HepG2 (cell line): ENCODE measurements around the gene NCOA7. TPM values are rescaled to one million over a fixed set of nuclear protein-coding genes. Genes with fewer than 3 reads are reported as not detected.

Experiments used
- ATAC-seq: fragments of 200-7000 bp; cut with Tn5 transposase; 3 replicates; pipeline ENCODE4 v1.9.1; 2020; ENCODE audit warnings: mild to moderate bottlenecking, moderate library complexity
- BruUV-seq: library from RNA; stranded (reverse); fragments of 400-500 nt; replicated peaks from 2 replicates; lab custom pipeline; 2021; lab: Mats Ljungman, UMichigan
- CTCF ChIA-PET: fragments of 300-600 bp; formaldehyde crosslinking; extraction: SDS; loops from one replicate; lab custom pipeline; 2021; ENCODE audit warnings: low total read pairs, inconsistent platforms, low intra/inter-chr PET ratio; lab: Yijun Ruan, JAX
- POLR2A ChIA-PET: fragments of 350-600 bp; sonication (Branson Sonifier 250); formaldehyde crosslinking; loops from one replicate; lab custom pipeline; 2020; ENCODE audit warnings: antibody characterized with exemption, inconsistent platforms; lab: Yijun Ruan, JAX
- DNase-seq: peaks from one replicate; pipeline ENCODE4 v3.0.0-alpha.2; 2015; ENCODE audit warnings: low spot score
- FAIRE-seq: peaks from 3 replicates; lab custom pipeline; 2011; peaks lifted over from hg19 to GRCh38; lab: Jason Lieb, UNC
- H2AFZ ChIP-seq: one replicate; pipeline ENCODE4 v1.6.1; 2011; ENCODE audit warnings: low read length, inconsistent platforms
- H3K27ac ChIP-seq: fragments of 300-600 bp; 3 replicates; pipeline ENCODE4 v1.8.0; 2011; ENCODE audit warnings: mixed run types, mild to moderate bottlenecking, mixed read lengths, low read length, inconsistent platforms; ENCODE audit not compliant: insufficient read depth; ENCODE audit errors: extremely low read length
- H3K27me3 ChIP-seq, 2 experiments: fragments of 200-600 bp in 1 of 2; 2 replicates in 1 of 2; 3 replicates in 1 of 2; pipeline versions ENCODE4 v1.6.0 to v1.8.0; 2011; ENCODE audit warnings: low read length in 2 of 2, mild to moderate bottlenecking in 2 of 2, moderate library complexity in 2 of 2, inconsistent platforms in 1 of 2; ENCODE audit not compliant: insufficient read depth in 2 of 2, control insufficient read depth in 1 of 2
- H3K36me3 ChIP-seq, 2 experiments: fragments of 200-600 bp in 1 of 2; replicated peaks in 1 of 2; 2 replicates in 1 of 2; 3 replicates in 1 of 2; pipeline versions ENCODE4 v1.5.1 to v1.8.0; 2011; ENCODE audit warnings: low read length in 2 of 2, inconsistent platforms in 1 of 2; ENCODE audit not compliant: insufficient read depth in 2 of 2, control insufficient read depth in 1 of 2
- H3K4me1 ChIP-seq: 2 replicates; pipeline ENCODE4 v1.5.1; 2012; ENCODE audit warnings: low read length, inconsistent platforms; ENCODE audit not compliant: insufficient read depth
- H3K4me2 ChIP-seq: 2 replicates; pipeline ENCODE4 v1.6.0; 2011; ENCODE audit warnings: low read depth, low read length, inconsistent platforms
- H3K4me3 ChIP-seq, 3 experiments: fragments of 200-600 bp in 1 of 3; sonication (generic), shearing (Covaris generic) in 1 of 3; replicated peaks in 1 of 3; 2 replicates each; pipeline ENCODE4 v1.5.1; 2011 to 2016; ENCODE audit warnings: low read length in 3 of 3, inconsistent platforms in 2 of 3, low read depth in 2 of 3, mild to moderate bottlenecking in 2 of 3, control low read depth in 1 of 3, mixed read lengths in 1 of 3; ENCODE audit not compliant: insufficient read depth in 1 of 3
- H3K79me2 ChIP-seq: one replicate; pipeline ENCODE4 v1.6.1; 2011; ENCODE audit warnings: low read length, inconsistent platforms; ENCODE audit not compliant: insufficient read depth
- H3K9ac ChIP-seq: 2 replicates; pipeline ENCODE4 v1.6.0; 2011; ENCODE audit warnings: mild to moderate bottlenecking, low read depth, low read length, inconsistent platforms; ENCODE audit not compliant: insufficient read depth
- H3K9me3 ChIP-seq: 2 replicates; pipeline ENCODE4 v1.5.1; 2012; ENCODE audit warnings: mild to moderate bottlenecking, low read length
- H4K20me1 ChIP-seq: 2 replicates; pipeline ENCODE4 v1.6.0; 2011; ENCODE audit warnings: inconsistent platforms, mild to moderate bottlenecking, low read length, moderate library complexity; ENCODE audit not compliant: insufficient read depth
- NFE2L2 ChIP-seq: fragments of 150-350 bp; IDR thresholded peaks from 2 replicates; pipeline ENCODE4 v1.6.1; 2014; ENCODE audit warnings: low read length
- SRY ChIP-seq: sonication (generic); formaldehyde crosslinking; IDR thresholded peaks from 2 replicates; pipeline ENCODE4 v1.8.0; 2022; ENCODE audit warnings: mild to moderate bottlenecking, missing genetic modification reagents
- THAP11 ChIP-seq: IDR thresholded peaks from 2 replicates; pipeline ENCODE4 v1.6.1; 2016; ENCODE audit warnings: missing biosample characterization, missing genetic modification reagents
- ZNF75D ChIP-seq: sonication (generic); formaldehyde crosslinking; IDR thresholded peaks from 2 replicates; pipeline ENCODE4 v1.8.1; 2023; ENCODE audit warnings: missing genetic modification reagents, mild to moderate bottlenecking, borderline replicate concordance
- ZNF761 ChIP-seq: sonication (generic); formaldehyde crosslinking; conservative IDR thresholded peaks from 2 replicates; pipeline ENCODE4 v1.4.0; 2020; ENCODE audit warnings: mild to moderate bottlenecking, missing genetic modification reagents
- ZNF841 ChIP-seq: sonication (generic); formaldehyde crosslinking; IDR thresholded peaks from 2 replicates; pipeline ENCODE4 v1.8.1; 2023; ENCODE audit warnings: missing genetic modification reagents, borderline replicate concordance
- ZSCAN22 ChIP-seq: sonication (generic); formaldehyde crosslinking; IDR thresholded peaks from 2 replicates; pipeline ENCODE4 v1.4.0; 2020; ENCODE audit warnings: mild to moderate bottlenecking, missing genetic modification reagents
- WGBS: methylation state at CpG from one replicate; pipeline ENCODE4 v1.1.6; 2017; ENCODE audit warnings: low lambda C conversion rate; 5-methylcytosine and 5-hydroxymethylcytosine counted together
- in situ Hi-C: cut with HindIII; loops from 2 replicates; pipeline ENCODE4 v1.10.0; 2017; ENCODE audit warnings: low pct_unique_long_range_greater_than_20kb; ENCODE audit not compliant: extremely low pct_ligation_motif_present
- intact Hi-C: fragments of 100-400 bp; cut with micrococcal nuclease; formaldehyde crosslinking; loops from one replicate; pipeline ENCODE4 v1.10.0; 2022; ENCODE audit not compliant: unreplicated experiment
- polyA plus RNA-seq, 8 experiments: library from polyadenylated mRNA; depleted of rRNA in 3 of 8; stranded (reverse) in 7 of 8; unstranded in 1 of 8; fragments of >200 nt; fragmentation: Illumina TruSeq in 4 of 8; extraction: Trizol in 4 of 8; gene quantifications; 2 replicates each; pipeline versions ENCODE4 v1.2.1 to v1.2.3, GENCODE V29; 2011 to 2016; ENCODE audit warnings: low read depth in 4 of 8, missing spikeins in 1 of 8, mixed read lengths in 1 of 8; ENCODE audit not compliant: insufficient read depth in 1 of 8
- total RNA-seq, 5 experiments: library from RNA; depleted of rRNA; stranded (reverse); fragments of >200 nt; fragmentation: Illumina TruSeq; extraction: Trizol; gene quantifications; 2 replicates each; pipeline ENCODE4 v1.2.3, GENCODE V29; 2016; ENCODE audit warnings: low read depth in 1 of 5
- TF ChIP-seq, protein P1 (sequence below): IDR thresholded peaks from 2 replicates; pipeline ENCODE4 v1.6.1; 2012; ENCODE audit warnings: low read length, improper control_type of control experiment

Gene NCOA7
- total and polyA plus RNA-seq, 2 of the 13 experiments (the other 11 are each of a cell fraction or from before 2014, with no cell fraction given): 13.6 to 20.8 TPM

DNA sequence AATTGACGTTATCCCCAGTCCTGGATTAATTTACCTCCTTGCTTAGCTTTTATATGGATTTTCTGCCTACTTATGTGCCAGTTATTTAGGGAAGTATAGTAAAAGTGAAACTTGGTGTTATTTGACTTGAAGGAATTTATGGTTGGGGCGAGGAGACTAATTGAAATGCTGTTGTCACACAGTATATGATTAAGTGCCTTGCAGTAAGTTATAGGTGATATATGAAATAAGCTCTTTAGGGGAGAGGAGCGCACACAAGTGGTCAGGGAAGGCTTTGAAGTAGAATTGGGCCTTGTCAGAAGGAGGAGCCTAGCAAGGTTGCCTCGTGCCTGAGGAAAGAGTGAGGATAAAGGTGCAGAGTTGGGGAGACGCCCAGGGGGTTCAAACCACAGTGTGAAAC lies 20.5 kb downstream of the NCOA7 start:
- H3K9me3 ChIP-seq: no peaks in the 10 kb centered on the region
- peaks cover 14% of the 10 kb centered on the region for H3K4me1 ChIP-seq
- no peak for ATAC-seq
- H3K79me2 ChIP-seq: no peaks in the 10 kb centered on the region
- H3K4me3 ChIP-seq: no peak overlapping the region
- no peaks in the 10 kb centered on the region for H4K20me1 ChIP-seq
- no peaks in the 10 kb centered on the region for H3K27me3 ChIP-seq
- FAIRE-seq: no peak
- ChIA-PET CTCF (no interaction called here), POLR2A (interaction anchor here (1.2 kb wide), 1 partner anchor 21 kb away, joined by 4 read pairs; the partner anchor contains the start of gene NCOA7)
- TF ChIP-seq ZNF75D (CRISPR knock-in tag): no peak
- intact Hi-C loops (no loop called here), in situ Hi-C loops (no loop called here)
- no peak overlapping the region for H2AFZ ChIP-seq
- WGBS: 94% methylated on average over 5 of the region's 5 CpGs
- H3K9ac ChIP-seq: no peak overlapping the region
- no peaks in the 10 kb centered on the region; a peak in 1 of 5 replicates for H3K36me3 ChIP-seq
- DNase-seq: no peak
- BruUV-seq: no TSS peak
- no peak overlapping the region for H3K4me2 ChIP-seq
- no peak overlapping the region for H3K27ac ChIP-seq

GRCh38 chr6:125812394-125813292 lies 21.9 kb downstream of the NCOA7 start:
- POLR2A ChIA-PET: no interaction called here
- Histone ChIP-seq H3K9ac (no peak overlapping the region), H3K4me3 (no peak overlapping the region), H3K4me1 (peaks cover 18% of the 10 kb centered on the region), H3K36me3 (no peaks in the 10 kb centered on the region; a peak in 1 of 5 replicates), H4K20me1 (no peaks in the 10 kb centered on the region), H3K27ac (no peak overlapping the region), H2AFZ (no peak overlapping the region), H3K27me3 (no peaks in the 10 kb centered on the region), H3K9me3 (no peaks in the 10 kb centered on the region), H3K4me2 (no peak overlapping the region), H3K79me2 (no peaks in the 10 kb centered on the region)
- in situ Hi-C loops (no loop called here), intact Hi-C loops (no loop called here)
- FAIRE-seq: no peak
- CTCF ChIA-PET: no interaction called here
- DNase-seq: no peak
- no TSS peak for BruUV-seq
- 96% methylated on average over 10 of the region's 10 CpGs for WGBS
- TF ChIP-seq ZNF761 (CRISPR knock-in tag) (no peak), ZSCAN22 (CRISPR knock-in tag) (0 out of 2 replicates have a peak, but pooled peaks have one; percentile 61), SRY (CRISPR knock-in tag) (no peak), THAP11 (CRISPR knock-in tag) (no peak), ZNF841 (CRISPR knock-in tag) (no peak), NFE2L2 (peak; percentile 72)
- TF ChIP-seq, protein P1, sequence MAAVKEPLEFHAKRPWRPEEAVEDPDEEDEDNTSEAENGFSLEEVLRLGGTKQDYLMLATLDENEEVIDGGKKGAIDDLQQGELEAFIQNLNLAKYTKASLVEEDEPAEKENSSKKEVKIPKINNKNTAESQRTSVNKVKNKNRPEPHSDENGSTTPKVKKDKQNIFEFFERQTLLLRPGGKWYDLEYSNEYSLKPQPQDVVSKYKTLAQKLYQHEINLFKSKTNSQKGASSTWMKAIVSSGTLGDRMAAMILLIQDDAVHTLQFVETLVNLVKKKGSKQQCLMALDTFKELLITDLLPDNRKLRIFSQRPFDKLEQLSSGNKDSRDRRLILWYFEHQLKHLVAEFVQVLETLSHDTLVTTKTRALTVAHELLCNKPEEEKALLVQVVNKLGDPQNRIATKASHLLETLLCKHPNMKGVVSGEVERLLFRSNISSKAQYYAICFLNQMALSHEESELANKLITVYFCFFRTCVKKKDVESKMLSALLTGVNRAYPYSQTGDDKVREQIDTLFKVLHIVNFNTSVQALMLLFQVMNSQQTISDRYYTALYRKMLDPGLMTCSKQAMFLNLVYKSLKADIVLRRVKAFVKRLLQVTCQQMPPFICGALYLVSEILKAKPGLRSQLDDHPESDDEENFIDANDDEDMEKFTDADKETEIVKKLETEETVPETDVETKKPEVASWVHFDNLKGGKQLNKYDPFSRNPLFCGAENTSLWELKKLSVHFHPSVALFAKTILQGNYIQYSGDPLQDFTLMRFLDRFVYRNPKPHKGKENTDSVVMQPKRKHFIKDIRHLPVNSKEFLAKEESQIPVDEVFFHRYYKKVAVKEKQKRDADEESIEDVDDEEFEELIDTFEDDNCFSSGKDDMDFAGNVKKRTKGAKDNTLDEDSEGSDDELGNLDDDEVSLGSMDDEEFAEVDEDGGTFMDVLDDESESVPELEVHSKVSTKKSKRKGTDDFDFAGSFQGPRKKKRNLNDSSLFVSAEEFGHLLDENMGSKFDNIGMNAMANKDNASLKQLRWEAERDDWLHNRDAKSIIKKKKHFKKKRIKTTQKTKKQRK: no peak
- no peak for ATAC-seq
